Kidney epithelial cell (primary cell): Measurements from ENCODE around the gene C1QTNF4. TPM values are rescaled to one million over a fixed set of nuclear protein-coding genes. Genes with fewer than 3 reads are reported as not detected.

Source experiments
- DNase-seq: peaks from one replicate; pipeline ENCODE4 v3.0.0-alpha.2; 2010; ENCODE audit warnings: low read depth
- H3K27me3 ChIP-seq: 2 replicates; pipeline ENCODE4 v1.6.0; 2011; ENCODE audit warnings: low read length; ENCODE audit not compliant: control insufficient read depth, insufficient read depth
- H3K36me3 ChIP-seq: 2 replicates; pipeline ENCODE4 v1.5.1; 2011; ENCODE audit warnings: low read length; ENCODE audit not compliant: control insufficient read depth, insufficient read depth
- H3K4me3 ChIP-seq: 2 replicates; pipeline ENCODE4 v1.5.1; 2011; ENCODE audit warnings: low read depth, mild to moderate bottlenecking, control low read depth, low read length
- total RNA-seq: library from RNA; depleted of rRNA; stranded (reverse); fragments of >200 nt; gene quantifications from 2 replicates; pipeline ENCODE4 v1.2.3, GENCODE V29; 2015
- TF ChIP-seq, protein P1 (sequence below): IDR thresholded peaks from 2 replicates; pipeline ENCODE4 v1.5.1; 2011; ENCODE audit warnings: mild to moderate bottlenecking, moderate library complexity, low read length, control low read depth, inconsistent platforms; ENCODE audit not compliant: insufficient read depth, poor library complexity, severe bottlenecking

The C1QTNF4 gene
- total RNA-seq, 1 donor from 2014 or later: 7.1 TPM

- Histone ChIP-seq H3K36me3 (no peaks in the 10 kb centered on the region), H3K27me3 (peaks cover 6% of the 10 kb centered on the region), H3K4me3 (no peak overlapping the region)
- TF ChIP-seq, protein P1, sequence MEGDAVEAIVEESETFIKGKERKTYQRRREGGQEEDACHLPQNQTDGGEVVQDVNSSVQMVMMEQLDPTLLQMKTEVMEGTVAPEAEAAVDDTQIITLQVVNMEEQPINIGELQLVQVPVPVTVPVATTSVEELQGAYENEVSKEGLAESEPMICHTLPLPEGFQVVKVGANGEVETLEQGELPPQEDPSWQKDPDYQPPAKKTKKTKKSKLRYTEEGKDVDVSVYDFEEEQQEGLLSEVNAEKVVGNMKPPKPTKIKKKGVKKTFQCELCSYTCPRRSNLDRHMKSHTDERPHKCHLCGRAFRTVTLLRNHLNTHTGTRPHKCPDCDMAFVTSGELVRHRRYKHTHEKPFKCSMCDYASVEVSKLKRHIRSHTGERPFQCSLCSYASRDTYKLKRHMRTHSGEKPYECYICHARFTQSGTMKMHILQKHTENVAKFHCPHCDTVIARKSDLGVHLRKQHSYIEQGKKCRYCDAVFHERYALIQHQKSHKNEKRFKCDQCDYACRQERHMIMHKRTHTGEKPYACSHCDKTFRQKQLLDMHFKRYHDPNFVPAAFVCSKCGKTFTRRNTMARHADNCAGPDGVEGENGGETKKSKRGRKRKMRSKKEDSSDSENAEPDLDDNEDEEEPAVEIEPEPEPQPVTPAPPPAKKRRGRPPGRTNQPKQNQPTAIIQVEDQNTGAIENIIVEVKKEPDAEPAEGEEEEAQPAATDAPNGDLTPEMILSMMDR: no peak
- DNase-seq: no peak
Measured at GRCh38 chr11:47599902-47600301, 5.7 kb upstream of the C1QTNF4 start.

DNA sequence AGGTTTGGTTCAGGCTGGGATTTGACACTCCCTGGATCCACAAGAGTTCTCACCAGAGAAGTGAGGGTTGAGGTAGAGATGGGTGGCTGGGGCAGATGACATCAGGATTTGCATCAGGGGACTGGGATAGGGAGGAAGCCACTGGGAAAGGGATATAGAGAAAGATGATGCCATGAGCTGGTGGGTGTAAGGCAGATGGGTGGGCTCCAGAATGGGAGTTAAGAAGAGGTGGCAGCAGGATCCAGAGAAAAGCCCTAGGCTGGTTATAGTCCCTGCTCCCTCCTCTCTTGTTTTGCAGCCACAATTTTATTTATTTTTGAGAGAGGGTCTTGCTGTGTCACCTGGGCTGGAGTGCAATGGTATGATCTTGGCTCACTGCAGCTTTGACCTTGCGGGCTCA, 1.8 kb upstream of the C1QTNF4 start:
- Histone ChIP-seq H3K27me3 (peaks cover 40% of the 10 kb centered on the region), H3K4me3 (no peak overlapping the region), H3K36me3 (no peaks in the 10 kb centered on the region)
- TF ChIP-seq, protein P1: no peak
- DNase-seq: no peak

GRCh38 chr11:47595029-47595428, 818 bp upstream of the C1QTNF4 start:
- no peak for DNase-seq
- TF ChIP-seq, protein P1: no peak
- Histone ChIP-seq H3K27me3 (peaks cover 43% of the 10 kb centered on the region), H3K36me3 (no peaks in the 10 kb centered on the region), H3K4me3 (no peak overlapping the region)

DNA sequence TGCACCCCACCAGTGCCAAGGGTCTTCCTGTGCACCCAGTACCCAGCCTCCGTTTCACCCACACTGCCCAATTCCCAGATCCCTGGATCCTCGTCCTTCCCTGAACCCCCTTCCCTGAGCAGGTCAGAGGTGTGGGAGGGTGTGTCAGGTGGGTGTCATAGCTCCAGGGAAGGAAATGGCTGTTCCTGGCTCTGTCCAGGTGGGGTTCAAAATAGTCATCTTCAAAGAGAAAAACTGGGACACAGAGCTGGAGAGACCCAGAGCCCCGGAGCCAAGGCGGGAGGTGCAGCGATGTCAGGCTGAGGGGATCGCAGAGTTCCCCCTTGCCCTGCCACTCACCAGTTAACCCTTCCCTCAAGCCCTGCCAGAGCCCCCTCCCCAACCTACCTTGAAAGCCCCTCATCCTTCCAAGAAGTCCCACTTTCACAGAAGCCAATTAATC, 698 bp downstream of the C1QTNF4 start:
- Histone ChIP-seq H3K4me3 (no peak overlapping the region), H3K36me3 (no peaks in the 10 kb centered on the region), H3K27me3 (peaks cover 55% of the 10 kb centered on the region)
- DNase-seq: no peak
- TF ChIP-seq, protein P1: no peak

DNA sequence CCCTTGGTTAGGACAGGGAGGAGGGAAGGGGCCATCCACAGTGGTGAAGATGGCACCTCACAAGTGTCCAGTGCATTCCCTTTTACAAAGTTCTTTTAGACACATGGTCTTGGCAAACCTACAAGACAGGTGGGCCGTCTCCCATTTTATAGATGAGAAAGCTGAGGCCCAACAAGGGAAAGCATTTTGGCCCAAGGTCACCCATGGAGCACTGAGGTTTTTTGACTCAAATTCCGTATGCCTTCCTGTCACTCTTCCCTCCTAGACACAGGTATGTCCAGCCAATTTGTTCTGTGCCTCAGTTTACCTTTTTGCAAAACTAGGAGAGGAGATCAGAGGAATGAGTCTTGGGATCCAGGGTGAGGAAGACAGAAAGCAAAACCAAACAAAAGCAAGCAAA, 1.2 kb downstream of the C1QTNF4 start:
- TF ChIP-seq, protein P1: no peak
- H3K4me3 ChIP-seq: no peak overlapping the region
- H3K27me3 ChIP-seq: peaks cover 55% of the 10 kb centered on the region
- no peak for DNase-seq
- no peaks in the 10 kb centered on the region for H3K36me3 ChIP-seq

GRCh38 chr11:47592251-47592650, 2.0 kb downstream of the C1QTNF4 start:
- DNase-seq: no peak
- TF ChIP-seq, protein P1: no peak
- Histone ChIP-seq H3K27me3 (peaks cover 55% of the 10 kb centered on the region), H3K36me3 (no peaks in the 10 kb centered on the region), H3K4me3 (no peak overlapping the region)
